Type B pancreatic cell (in vitro differentiated cells): ENCODE results near the gene MBD3L5. TPM values are rescaled to one million over a fixed set of nuclear protein-coding genes. Genes with fewer than 3 reads are reported as not detected.
"Not testable (repeated sequence)": the region's sequence is repeated elsewhere in the genome, so short reads cannot be mapped to it uniquely, and the experiment has no call there.

Experiments
- DNase-seq: peaks from one replicate; pipeline ENCODE4 v3.0.0; 2021; ENCODE audit warnings: mixed read lengths; ENCODE audit not compliant: unreplicated experiment; ENCODE audit errors: extremely low spot score
- H3K27ac Mint-ChIP-seq: 2 replicates; pipeline ENCODE4 v1.8.0; 2021; ENCODE audit warnings: mild to moderate bottlenecking, mixed read lengths
- H3K27me3 Mint-ChIP-seq: 2 replicates; pipeline ENCODE4 v1.8.0; 2021; ENCODE audit warnings: mixed read lengths
- H3K36me3 Mint-ChIP-seq: 2 replicates; pipeline ENCODE4 v1.8.0; 2021; ENCODE audit warnings: mixed read lengths
- H3K4me1 Mint-ChIP-seq: one replicate; pipeline ENCODE4 v1.8.0; 2021; ENCODE audit warnings: mixed read lengths; ENCODE audit not compliant: unreplicated experiment
- H3K4me3 Mint-ChIP-seq: 2 replicates; pipeline ENCODE4 v1.8.0; 2021; ENCODE audit warnings: mild to moderate bottlenecking, mixed read lengths
- H3K9me3 Mint-ChIP-seq: 2 replicates; pipeline ENCODE4 v1.8.0; 2021; ENCODE audit warnings: mixed read lengths
- CTCF ChIP-seq: fragments of 200-600 bp; sonication (generic); conservative IDR thresholded peaks from 2 replicates; pipeline ENCODE4 v1.5.0; 2021; ENCODE audit warnings: antibody characterized with exemption, mild to moderate bottlenecking
- total RNA-seq: library from RNA; stranded (reverse); gene quantifications from 2 replicates; pipeline ENCODE4 v1.2.1, GENCODE V29; 2021; ENCODE audit warnings: low replicate concordance

The MBD3L5 gene
- total RNA-seq, 1 donor from 2014 or later = not detected

DNA sequence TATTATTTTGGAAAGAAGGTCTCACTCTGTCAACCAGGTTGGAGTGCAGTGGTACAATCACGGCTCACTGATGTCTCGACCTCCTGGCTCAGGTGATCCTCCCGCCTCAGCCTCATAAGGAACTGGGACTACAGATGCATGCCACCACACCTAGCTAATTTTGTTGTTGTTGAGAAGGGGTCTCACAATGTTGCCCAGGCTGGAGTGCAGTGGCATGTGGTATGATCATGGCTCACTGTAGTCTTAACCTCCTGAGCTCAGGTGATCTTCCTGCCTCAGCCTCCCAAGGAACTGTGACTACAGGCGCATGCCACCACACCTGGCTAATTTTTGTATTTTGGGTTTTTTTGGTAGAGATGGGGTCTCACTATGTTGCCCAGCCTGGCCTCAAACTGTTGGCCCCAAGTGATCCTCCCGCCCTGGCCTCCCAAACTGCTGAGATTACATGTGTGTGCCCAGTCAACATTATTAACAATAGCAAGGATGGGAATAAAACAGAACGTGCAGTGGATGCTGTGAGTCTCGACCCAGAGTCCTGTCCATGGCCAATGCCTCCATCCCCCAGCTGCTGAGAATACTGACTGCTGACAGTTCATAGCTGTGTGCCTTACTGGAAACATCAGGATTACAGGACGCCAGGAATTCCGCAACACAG lies 33.5 kb downstream of the MBD3L5 start:
- Mint-ChIP-seq H3K36me3 (no peaks in the 10 kb centered on the region), H3K9me3 (no peaks in the 10 kb centered on the region), H3K27ac (no peak overlapping the region), H3K4me1 (peaks cover 1% of the 10 kb centered on the region), H3K27me3 (no peaks in the 10 kb centered on the region), H3K4me3 (no peak overlapping the region)
- no peak for DNase-seq
- TF ChIP-seq CTCF = no peak

GRCh38 chr19:7067122-7067521 lies 36.7 kb downstream of the MBD3L5 start:
- H3K4me3 Mint-ChIP-seq = not testable (repeated sequence)

GRCh38 chr19:7067716-7068115 lies 37.3 kb downstream of the MBD3L5 start:
- no peak for TF ChIP-seq CTCF
- H3K9me3 Mint-ChIP-seq = no peaks in the 10 kb centered on the region
- no peak overlapping the region for H3K27ac Mint-ChIP-seq
- no peak overlapping the region for H3K4me3 Mint-ChIP-seq
- peaks cover 4% of the 10 kb centered on the region for H3K4me1 Mint-ChIP-seq
- H3K36me3 Mint-ChIP-seq = peaks cover 8% of the 10 kb centered on the region
- no peak for DNase-seq
- H3K27me3 Mint-ChIP-seq = no peaks in the 10 kb centered on the region

More at GRCh38 chr19:7067122-7067521, 36.7 kb downstream of the MBD3L5 start:
- peak; percentile 50 for TF ChIP-seq CTCF
- not testable (repeated sequence) for H3K36me3 Mint-ChIP-seq, H3K27ac Mint-ChIP-seq, DNase-seq, H3K27me3 Mint-ChIP-seq, H3K9me3 Mint-ChIP-seq, H3K4me1 Mint-ChIP-seq

- DNase-seq = no peak
- Mint-ChIP-seq H3K4me1 (peaks cover 4% of the 10 kb centered on the region), H3K4me3 (peak overlapping the region; percentile 96), H3K36me3 (peaks cover 10% of the 10 kb centered on the region), H3K27ac (peak overlapping the region; percentile 91), H3K9me3 (no peaks in the 10 kb centered on the region), H3K27me3 (no peaks in the 10 kb centered on the region)
- TF ChIP-seq CTCF = no peak
Observed at GRCh38 chr19:7068599-7068998, 38.2 kb downstream of the MBD3L5 start.

GRCh38 chr19:7069042-7069903 lies 38.9 kb downstream of the MBD3L5 start, which contains the start of gene ZNF557:
Gene ZNF557, plus strand, starts transcription at chr19:7069703. Its CDS starts 5,372 bp downstream, at chr19:7075075.
- no peaks in the 10 kb centered on the region for H3K9me3 Mint-ChIP-seq
- peak; percentile 98 for DNase-seq
- H3K27ac Mint-ChIP-seq = peak within 1 kb of the TSS; percentile 91
- no peaks in the 10 kb centered on the region for H3K27me3 Mint-ChIP-seq
- peaks cover 13% of the 10 kb centered on the region for H3K36me3 Mint-ChIP-seq
- H3K4me3 Mint-ChIP-seq = peak within 1 kb of the TSS; percentile 96
- H3K4me1 Mint-ChIP-seq = peaks cover 4% of the 10 kb centered on the region
- TF ChIP-seq CTCF = no peak
